Uterus (tissue), 4 donors: Measurements from ENCODE around the gene P4HTM. TPM values are rescaled to one million over a fixed set of nuclear protein-coding genes. Genes with fewer than 3 reads are reported as not detected.
A peak's percentile ranks its signal among the peaks of the same experiment; 100 is the strongest.

Experiments
- DNase-seq, 2 donors: peaks; one replicate each; pipeline ENCODE4 v3.0.0-alpha.2; 2019 to 2020
- H3K27ac ChIP-seq, 2 donors: fragments of 200-600 bp; sonication (generic); 1 replicate in 1 of 2; 2 replicates in 1 of 2; pipeline ENCODE4 v1.5.1; 2016 to 2018
- H3K27me3 ChIP-seq, 2 donors: fragments of 200-600 bp; sonication (generic); one replicate each; pipeline ENCODE4 v1.5.1; 2018 to 2019; ENCODE audit warnings: control low read depth in 1 of 2
- H3K36me3 ChIP-seq, 2 donors: fragments of 200-600 bp; sonication (generic); one replicate each; pipeline ENCODE4 v1.5.1; 2019; ENCODE audit warnings: control low read depth in 1 of 2
- H3K4me1 ChIP-seq, 2 donors: fragments of 200-600 bp; sonication (generic); one replicate each; pipeline ENCODE4 v1.5.1; 2018 to 2019; ENCODE audit warnings: control low read depth in 1 of 2
- H3K4me3 ChIP-seq, 2 donors: fragments of 200-600 bp; sonication (generic); 1 replicate in 1 of 2; 2 replicates in 1 of 2; pipeline ENCODE4 v1.5.1; 2018 to 2019; ENCODE audit warnings: mild to moderate bottlenecking in 1 of 2
- H3K9me3 ChIP-seq, 2 donors: fragments of 200-600 bp; sonication (generic); one replicate each; pipeline ENCODE4 v1.5.1; 2019; ENCODE audit warnings: control low read depth in 1 of 2
- POLR2A ChIP-seq, 2 donors: fragments of 450-650 bp; IDR thresholded peaks; one replicate each; pipeline ENCODE4 v1.6.1; 2016; ENCODE audit warnings: antibody characterized with exemption in 2 of 2, mild to moderate bottlenecking in 1 of 2, moderate library complexity in 1 of 2
- intact Hi-C: fragments of 100-400 bp; cut with DNase I; formaldehyde crosslinking; loops from one replicate; pipeline ENCODE4 v1.15.1; 2023; ENCODE audit warnings: low total_unique reads
- total RNA-seq, 4 donors: library from RNA; depleted of rRNA in 3 of 4; stranded (reverse); fragments of >200 nt in 3 of 4; gene quantifications; one replicate each; pipeline versions ENCODE4 v1.1.0 to v1.2.4, GENCODE V29; 2014 to 2023
- TF ChIP-seq, protein P1 (sequence below), 4 experiments: fragments of 200-600 bp in 2 of 4; fragments of 450-650 bp in 2 of 4; sonication (generic) in 2 of 4; IDR thresholded peaks; one replicate each; pipeline ENCODE4 v1.5.1; 2016 to 2019; ENCODE audit warnings: antibody characterized with exemption in 4 of 4, mild to moderate bottlenecking in 2 of 4, moderate library complexity in 1 of 4
- donor health status: DM: yes; HTN: yes; CAD: no.

Gene P4HTM
- total RNA-seq, 4 donors from 2014 or later: 35.0 to 81.5 (median 51.1) TPM

DNA sequence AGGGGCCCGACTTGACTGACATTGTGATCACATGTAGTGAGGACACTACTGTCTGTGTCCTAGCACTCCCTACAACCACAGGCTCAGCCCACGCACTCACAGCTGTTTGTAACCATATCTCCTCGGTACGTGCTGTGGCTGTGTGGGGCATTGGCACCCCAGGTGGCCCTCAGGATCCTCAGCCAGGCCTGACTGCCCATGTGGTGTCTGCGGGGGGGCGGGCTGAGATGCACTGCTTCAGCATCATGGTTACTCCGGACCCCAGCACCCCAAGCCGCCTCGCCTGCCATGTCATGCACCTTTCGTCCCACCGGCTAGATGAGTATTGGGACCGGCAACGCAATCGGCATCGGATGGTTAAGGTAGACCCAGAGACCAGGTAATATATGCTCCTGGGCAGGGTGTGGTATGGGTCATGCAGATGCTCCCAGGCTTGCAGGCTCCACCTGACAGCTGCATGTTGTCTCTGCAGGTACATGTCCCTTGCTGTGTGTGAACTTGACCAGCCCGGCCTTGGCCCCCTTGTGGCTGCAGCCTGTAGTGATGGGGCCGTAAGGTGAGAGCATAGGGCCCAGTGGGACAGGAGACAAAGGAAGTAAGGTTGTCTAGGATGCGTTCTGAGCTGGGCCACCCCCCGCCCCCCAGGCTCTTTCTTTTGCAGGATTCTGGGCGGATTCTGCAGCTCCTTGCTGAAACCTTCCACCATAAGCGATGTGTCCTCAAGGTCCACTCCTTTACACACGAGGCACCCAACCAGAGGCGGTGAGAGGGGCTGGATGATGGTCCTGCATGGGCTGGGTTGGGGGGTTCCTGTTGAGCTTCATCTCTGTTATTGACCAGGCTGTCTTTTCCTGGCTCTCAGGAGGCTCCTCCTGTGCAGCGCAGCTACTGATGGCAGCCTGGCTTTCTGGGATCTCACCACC is 24.0 kb downstream of the P4HTM start:
- H3K27me3 ChIP-seq: no peaks in the 10 kb centered on the region
- no peak overlapping the region for H3K4me3 ChIP-seq
- intact Hi-C loops: no loop called here
- H3K4me1 ChIP-seq: peaks cover 0 to 11% of the 10 kb centered on the region in 2 donors
- no peaks in the 10 kb centered on the region for H3K9me3 ChIP-seq
- no peak for TF ChIP-seq POLR2A (IDR thresholded peaks at IDR 0.05)
- TF ChIP-seq, protein P1, sequence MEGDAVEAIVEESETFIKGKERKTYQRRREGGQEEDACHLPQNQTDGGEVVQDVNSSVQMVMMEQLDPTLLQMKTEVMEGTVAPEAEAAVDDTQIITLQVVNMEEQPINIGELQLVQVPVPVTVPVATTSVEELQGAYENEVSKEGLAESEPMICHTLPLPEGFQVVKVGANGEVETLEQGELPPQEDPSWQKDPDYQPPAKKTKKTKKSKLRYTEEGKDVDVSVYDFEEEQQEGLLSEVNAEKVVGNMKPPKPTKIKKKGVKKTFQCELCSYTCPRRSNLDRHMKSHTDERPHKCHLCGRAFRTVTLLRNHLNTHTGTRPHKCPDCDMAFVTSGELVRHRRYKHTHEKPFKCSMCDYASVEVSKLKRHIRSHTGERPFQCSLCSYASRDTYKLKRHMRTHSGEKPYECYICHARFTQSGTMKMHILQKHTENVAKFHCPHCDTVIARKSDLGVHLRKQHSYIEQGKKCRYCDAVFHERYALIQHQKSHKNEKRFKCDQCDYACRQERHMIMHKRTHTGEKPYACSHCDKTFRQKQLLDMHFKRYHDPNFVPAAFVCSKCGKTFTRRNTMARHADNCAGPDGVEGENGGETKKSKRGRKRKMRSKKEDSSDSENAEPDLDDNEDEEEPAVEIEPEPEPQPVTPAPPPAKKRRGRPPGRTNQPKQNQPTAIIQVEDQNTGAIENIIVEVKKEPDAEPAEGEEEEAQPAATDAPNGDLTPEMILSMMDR (IDR thresholded peaks at IDR 0.05): peak in 3 of 4 experiments; percentile 24 to 29 (median 28)
- no peaks in the 10 kb centered on the region for H3K36me3 ChIP-seq
- DNase-seq: no peak
- no peak overlapping the region for H3K27ac ChIP-seq

DNA sequence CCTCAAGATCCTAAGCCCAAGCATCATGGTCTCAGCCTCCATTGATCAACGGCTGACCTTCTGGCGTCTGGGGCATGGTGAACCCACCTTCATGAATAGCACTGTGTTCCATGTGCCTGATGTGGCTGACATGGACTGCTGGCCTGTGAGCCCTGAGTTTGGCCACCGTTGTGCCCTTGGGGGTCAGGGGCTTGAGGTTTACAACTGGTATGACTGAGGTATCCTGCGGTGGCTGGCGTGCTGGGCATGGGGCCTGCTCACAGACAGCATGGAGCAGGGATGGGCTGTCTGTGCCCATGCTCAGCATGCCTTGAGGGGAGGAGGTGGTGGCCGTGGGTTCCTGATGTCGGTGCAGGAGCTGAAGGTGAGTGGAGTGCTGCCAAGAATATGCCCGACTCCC is 25.0 kb downstream of the P4HTM start:
- intact Hi-C loops: no loop called here
- H3K9me3 ChIP-seq: no peaks in the 10 kb centered on the region
- no peak overlapping the region for H3K27ac ChIP-seq
- no peak for DNase-seq
- no peak for TF ChIP-seq POLR2A (IDR thresholded peaks at IDR 0.05)
- TF ChIP-seq, protein P1 (IDR thresholded peaks at IDR 0.05): no peak
- H3K4me3 ChIP-seq: no peak overlapping the region
- H3K27me3 ChIP-seq: no peaks in the 10 kb centered on the region
- H3K36me3 ChIP-seq: no peaks in the 10 kb centered on the region
- H3K4me1 ChIP-seq: peaks cover 0 to 14% of the 10 kb centered on the region in 2 donors

DNA sequence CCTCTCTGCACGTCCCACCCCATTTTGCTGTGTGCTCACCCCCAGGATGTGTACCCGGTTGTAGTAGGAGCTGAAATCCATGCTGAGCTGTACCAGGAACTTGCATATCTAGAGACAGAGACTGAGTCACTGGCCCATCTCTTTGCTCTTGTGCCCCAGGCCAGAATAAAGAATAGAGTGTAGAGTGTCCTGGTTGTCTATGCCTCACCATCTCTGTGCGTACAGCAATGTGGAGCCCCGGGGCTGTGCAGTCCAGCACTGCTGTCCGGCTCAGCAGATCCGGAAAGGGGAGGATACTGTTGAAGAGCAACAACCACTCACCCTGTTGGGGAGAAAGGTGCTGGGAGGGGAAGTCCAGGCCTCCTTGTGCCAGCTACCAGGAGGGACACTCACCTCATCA is 25.7 kb downstream of the P4HTM start:
- peaks cover 0 to 14% of the 10 kb centered on the region in 2 donors for H3K4me1 ChIP-seq
- no peak for DNase-seq

DNA sequence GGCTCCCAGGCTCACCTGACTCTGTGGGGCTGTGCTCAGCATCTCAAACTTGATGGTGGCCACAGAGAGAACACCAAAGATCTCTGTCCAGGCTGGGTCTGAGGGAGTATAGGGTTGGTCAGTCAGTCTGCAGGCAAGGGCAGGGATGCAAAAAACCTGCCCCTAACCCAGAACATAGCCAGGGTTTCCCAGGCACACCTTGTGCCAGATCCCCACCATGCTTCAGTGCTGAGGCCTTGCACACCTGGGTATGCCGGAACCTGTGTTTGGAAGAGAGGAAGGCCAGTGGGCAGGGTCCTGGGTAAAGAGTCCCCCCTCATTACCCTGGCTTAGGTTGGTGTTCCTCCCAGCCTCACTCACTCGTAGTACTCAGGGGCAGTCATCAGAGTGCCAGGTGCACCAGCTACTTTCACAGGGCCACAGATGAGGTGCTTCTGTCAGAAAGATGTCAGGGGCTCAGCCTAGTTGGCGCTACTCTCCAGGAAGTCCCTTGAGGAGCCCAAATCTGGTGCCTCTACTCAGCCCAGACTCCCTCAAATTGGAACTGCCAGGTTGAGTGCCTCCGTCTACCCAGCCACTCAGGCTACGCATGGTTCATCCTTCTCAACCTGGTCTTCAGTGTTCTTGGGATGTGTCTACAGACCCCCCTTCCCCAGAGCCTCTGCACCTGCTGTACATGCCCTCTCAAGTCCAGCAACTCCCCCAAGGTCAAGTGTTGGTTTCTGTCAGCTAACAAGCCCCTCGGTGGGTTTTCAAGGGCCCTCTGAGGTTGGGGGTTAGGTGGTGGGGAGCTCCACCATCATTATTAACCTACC is 26.6 kb downstream of the P4HTM start:
- H3K4me3 ChIP-seq: no peak overlapping the region
- H3K27ac ChIP-seq: no peak overlapping the region
- intact Hi-C loops: no loop called here
- H3K27me3 ChIP-seq: no peaks in the 10 kb centered on the region
- TF ChIP-seq POLR2A (IDR thresholded peaks at IDR 0.05): no peak
- TF ChIP-seq, protein P1 (IDR thresholded peaks at IDR 0.05): no peak
- DNase-seq: no peak
- no peaks in the 10 kb centered on the region for H3K36me3 ChIP-seq
- no peaks in the 10 kb centered on the region for H3K9me3 ChIP-seq
- peaks cover 0 to 14% of the 10 kb centered on the region in 2 donors for H3K4me1 ChIP-seq

More for the DNA sequence above, 25.7 kb downstream of the P4HTM start:
- TF ChIP-seq, protein P1 (IDR thresholded peaks at IDR 0.05): no peak
- TF ChIP-seq POLR2A (IDR thresholded peaks at IDR 0.05): no peak
- Histone ChIP-seq H3K27me3 (no peaks in the 10 kb centered on the region), H3K27ac (no peak overlapping the region), H3K36me3 (no peaks in the 10 kb centered on the region), H3K4me3 (no peak overlapping the region), H3K9me3 (no peaks in the 10 kb centered on the region)
- intact Hi-C loops: no loop called here
